ENCODE results near the gene EVA1A. TPM values are rescaled to one million over a fixed set of nuclear protein-coding genes. Genes with fewer than 3 reads are reported as not detected.

The EVA1A gene
- polyA plus RNA-seq, 3 donors: not detected

GRCh38 chr2:75523313-75524275 is 37.1 kb downstream of the EVA1A start:
- H3K9me3 Mint-ChIP-seq: peaks cover 0 to 5% (median 1%) of the 10 kb centered on the region in 7 donors
- no peak overlapping the region for H3K4me3 ChIP-seq (replicated peaks in 1 of 3; ENCODE audit: low read depth in 2 of 3, low read length in 3 of 3)
- peaks cover 0 to 2% (median 2%) of the 10 kb centered on the region in 3 donors for H3K27me3 Mint-ChIP-seq (ENCODE audit: low read depth in 3 of 3)
- H4K20me1 ChIP-seq (ENCODE audit: insufficient read depth, low read length): no peaks in the 10 kb centered on the region
- no peaks in the 10 kb centered on the region for H3K4me1 Mint-ChIP-seq
- H3K27ac ChIP-seq (ENCODE audit: low read depth in 1 of 2, low read length in 2 of 2): no peak overlapping the region
- no peak for DNase-seq
- no peaks in the 10 kb centered on the region for H3K79me2 ChIP-seq (ENCODE audit: insufficient read depth, low read length)
- intact Hi-C loops (cut with micrococcal nuclease): no loop called here
- H3K27ac Mint-ChIP-seq: no peak overlapping the region
- H3K4me1 ChIP-seq (ENCODE audit: control insufficient read depth in 1 of 2, insufficient read depth in 2 of 2, low read length in 2 of 2): no peaks in the 10 kb centered on the region
- TF ChIP-seq CTCF (IDR thresholded peaks at IDR 0.05): no peak
- H3K4me2 ChIP-seq (replicated peaks; ENCODE audit: extremely low read depth, low read length, poor library complexity, severe bottlenecking): no peak overlapping the region
- no peak overlapping the region for H2AFZ ChIP-seq (ENCODE audit: insufficient read depth, low read depth, low read length, poor library complexity, severe bottlenecking)
- H3K4me3 Mint-ChIP-seq: no peak overlapping the region
- H3K36me3 ChIP-seq (replicated peaks in 1 of 2; ENCODE audit: control insufficient read depth in 1 of 2, insufficient read depth in 2 of 2, low read length in 2 of 2): no peaks in the 10 kb centered on the region
- no peaks in the 10 kb centered on the region for H3K36me3 Mint-ChIP-seq
- no peak overlapping the region for H3K9ac ChIP-seq (ENCODE audit: insufficient read depth, low read length, poor library complexity, severe bottlenecking)
- no peaks in the 10 kb centered on the region for H3K27me3 ChIP-seq (ENCODE audit: control insufficient read depth in 2 of 2, insufficient read depth in 2 of 2, low read length in 2 of 2)
- H3K9me3 ChIP-seq (replicated peaks in 1 of 2; ENCODE audit: control insufficient read depth in 1 of 2, insufficient read depth in 1 of 2, low read length in 2 of 2): peaks cover 0 to 4% of the 10 kb centered on the region in 2 donors
- 98% methylated on average over 4 of the region's 6 CpGs for WGBS (ENCODE audit: insufficient coverage)

GRCh38 chr2:75522543-75523312 is 38.0 kb downstream of the EVA1A start:
- Histone ChIP-seq H3K4me3 (replicated peaks in 1 of 3; ENCODE audit: low read depth in 2 of 3, low read length in 3 of 3) (no peak overlapping the region), H3K36me3 (replicated peaks in 1 of 2; ENCODE audit: control insufficient read depth in 1 of 2, insufficient read depth in 2 of 2, low read length in 2 of 2) (no peaks in the 10 kb centered on the region), H3K4me2 (replicated peaks; ENCODE audit: extremely low read depth, low read length, poor library complexity, severe bottlenecking) (no peak overlapping the region), H3K9me3 (replicated peaks in 1 of 2; ENCODE audit: control insufficient read depth in 1 of 2, insufficient read depth in 1 of 2, low read length in 2 of 2) (peaks cover 0 to 4% of the 10 kb centered on the region in 2 donors), H3K9ac (ENCODE audit: insufficient read depth, low read length, poor library complexity, severe bottlenecking) (no peak overlapping the region), H3K27ac (ENCODE audit: low read depth in 1 of 2, low read length in 2 of 2) (no peak overlapping the region), H4K20me1 (ENCODE audit: insufficient read depth, low read length) (no peaks in the 10 kb centered on the region), H3K27me3 (ENCODE audit: control insufficient read depth in 2 of 2, insufficient read depth in 2 of 2, low read length in 2 of 2) (no peaks in the 10 kb centered on the region), H3K79me2 (ENCODE audit: insufficient read depth, low read length) (no peaks in the 10 kb centered on the region), H3K4me1 (ENCODE audit: control insufficient read depth in 1 of 2, insufficient read depth in 2 of 2, low read length in 2 of 2) (no peaks in the 10 kb centered on the region), H2AFZ (ENCODE audit: insufficient read depth, low read depth, low read length, poor library complexity, severe bottlenecking) (no peak overlapping the region)
- Mint-ChIP-seq H3K36me3 (no peaks in the 10 kb centered on the region), H3K9me3 (peaks cover 0 to 5% (median under 1%) of the 10 kb centered on the region in 7 donors), H3K4me1 (no peaks in the 10 kb centered on the region), H3K4me3 (no peak overlapping the region), H3K27me3 (ENCODE audit: low read depth in 3 of 3) (peaks cover 0 to 2% (median 0%) of the 10 kb centered on the region in 3 donors), H3K27ac (no peak overlapping the region)
- intact Hi-C loops (cut with micrococcal nuclease): no loop called here
- 100% methylated on average over 3 of the region's 5 CpGs for WGBS (ENCODE audit: insufficient coverage)
- no peak for TF ChIP-seq CTCF (IDR thresholded peaks at IDR 0.05)
- DNase-seq: no peak

Data from CD14-positive monocyte (primary cell).